AG10803 (cell line): Measurements from ENCODE around the gene ANKRD33B.
A peak's percentile ranks its signal among the peaks of the same experiment; 100 is the strongest.
"Not testable (repeated sequence)": the region's sequence is repeated elsewhere in the genome, so short reads cannot be mapped to it uniquely, and the experiment has no call there.

ENCODE experiments used
- DNase-seq: peaks from one replicate; pipeline ENCODE4 v3.0.0; 2010; ENCODE audit warnings: low read depth
- H3K4me3 ChIP-seq: 2 replicates; pipeline ENCODE4 v1.5.1; 2011; ENCODE audit warnings: mild to moderate bottlenecking, low read length, control low read depth
- CTCF ChIP-seq: conservative IDR thresholded peaks from 2 replicates; pipeline ENCODE4 v1.5.1; 2011; ENCODE audit warnings: mild to moderate bottlenecking, low read length, control low read depth, inconsistent platforms

Gene ANKRD33B

GRCh38 chr5:10604975-10605374 is 41.1 kb downstream of the ANKRD33B start:
- no peak overlapping the region for H3K4me3 ChIP-seq
- TF ChIP-seq CTCF = no peak
- no peak for DNase-seq

- not testable (repeated sequence) for DNase-seq, H3K4me3 ChIP-seq
These were observed 42.8 kb downstream of the ANKRD33B start for GRCh38 chr5:10606632-10607022.

GRCh38 chr5:10607023-10607665 is 43.3 kb downstream of the ANKRD33B start:
- TF ChIP-seq CTCF = no peak
- no peak for DNase-seq
- H3K4me3 ChIP-seq = no peak overlapping the region

GRCh38 chr5:10607666-10608073 is 43.8 kb downstream of the ANKRD33B start:
- peak; percentile 64 for TF ChIP-seq CTCF
- no peak overlapping the region for H3K4me3 ChIP-seq
- peak; percentile 89 for DNase-seq

- not testable (repeated sequence) for H3K4me3 ChIP-seq, DNase-seq
These were observed 44.2 kb downstream of the ANKRD33B start for GRCh38 chr5:10608081-10608480.

- H3K4me3 ChIP-seq = no peak overlapping the region
- TF ChIP-seq CTCF = no peak
- no peak for DNase-seq
These were observed 46.2 kb downstream of the ANKRD33B start for GRCh38 chr5:10610058-10610457.

GRCh38 chr5:10611290-10611689 is 47.4 kb downstream of the ANKRD33B start:
- no peak for TF ChIP-seq CTCF
- DNase-seq = no peak
- no peak overlapping the region for H3K4me3 ChIP-seq

- no peak for DNase-seq
- TF ChIP-seq CTCF = no peak
- H3K4me3 ChIP-seq = no peak overlapping the region
These were observed 48.4 kb downstream of the ANKRD33B start for GRCh38 chr5:10612251-10612650.
